Subcutaneous adipose tissue (tissue), 4 donors: ENCODE data around the gene ASXL2. TPM values are rescaled to one million over a fixed set of nuclear protein-coding genes. Genes with fewer than 3 reads are reported as not detected.

ENCODE experiments used
- CTCF ChIP-seq: fragments of 450-650 bp; IDR thresholded peaks from one replicate; pipeline ENCODE4 v1.5.1; 2016; ENCODE audit warnings: low read depth, mild to moderate bottlenecking, control low read depth, antibody characterized with exemption, moderate library complexity
- total RNA-seq, 4 donors: library from RNA; depleted of rRNA; stranded (reverse); fragments of >200 nt; gene quantifications; one replicate each; pipeline ENCODE4 v1.1.0, GENCODE V29; 2016

The ASXL2 gene
- total RNA-seq, 4 donors from 2014 or later, result 17.0 to 23.5 (median 18.9) TPM

- no peak for TF ChIP-seq CTCF
Observed at GRCh38 chr2:25851740-25852503, 26.4 kb downstream of the ASXL2 start.

- TF ChIP-seq CTCF, result no peak
Observed at GRCh38 chr2:25845843-25846505, 32.3 kb downstream of the ASXL2 start.

- TF ChIP-seq CTCF, result no peak
Observed at GRCh38 chr2:25844089-25844488, 34.2 kb downstream of the ASXL2 start.

- no peak for TF ChIP-seq CTCF
Observed at GRCh38 chr2:25842155-25842554, 36.1 kb downstream of the ASXL2 start.

- TF ChIP-seq CTCF, result no peak
Observed at GRCh38 chr2:25838152-25838756, 40.0 kb downstream of the ASXL2 start.

- TF ChIP-seq CTCF, result no peak
Observed at GRCh38 chr2:25835906-25836305, 42.4 kb downstream of the ASXL2 start.

- no peak for TF ChIP-seq CTCF
Observed at GRCh38 chr2:25833566-25833965, 44.7 kb downstream of the ASXL2 start.
